ENCODE measurements around the gene TRPC4AP. TPM values are rescaled to one million over a fixed set of nuclear protein-coding genes. Genes with fewer than 3 reads are reported as not detected.

Gene TRPC4AP
- total and polyA plus RNA-seq, 4 donors = 35.8 to 82.2 (median 67.6) TPM

DNA sequence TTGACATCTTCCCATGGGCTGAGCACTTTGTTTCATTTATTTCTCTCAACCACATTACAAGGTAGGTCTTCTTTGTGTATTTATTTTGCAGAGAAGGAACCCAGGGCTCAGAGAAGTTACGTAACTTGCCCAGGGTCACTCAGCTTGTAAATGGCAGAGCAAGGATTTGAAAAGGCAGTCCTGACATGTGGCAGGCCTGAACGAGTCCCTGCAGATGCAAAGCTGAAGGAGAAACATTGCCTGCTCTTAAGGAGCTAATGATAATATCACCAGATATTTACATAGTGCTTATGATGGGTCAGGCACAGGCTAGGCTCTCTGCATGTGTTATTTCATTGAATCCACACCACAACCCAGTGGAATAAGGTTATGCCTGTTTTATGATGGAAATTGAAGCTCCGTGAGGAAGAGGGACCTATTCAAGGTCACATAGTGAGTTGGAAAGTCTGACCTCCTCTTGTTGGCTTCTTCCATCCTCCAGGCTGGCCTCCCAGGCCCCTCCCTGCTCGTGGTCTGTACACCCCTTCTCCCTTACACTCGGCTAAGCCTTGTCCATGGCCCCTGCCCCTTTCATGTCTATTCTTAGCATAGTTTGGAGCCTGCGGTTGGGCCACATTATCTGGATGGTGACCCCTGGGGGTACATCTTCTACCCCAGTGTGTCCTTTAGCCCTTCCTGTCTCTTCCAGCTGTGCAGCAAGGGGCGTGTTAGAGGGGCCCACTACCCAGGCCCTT is 124.4 kb downstream of the TRPC4AP start:
- Histone ChIP-seq H3K36me3 (ENCODE audit: control insufficient read depth, insufficient read depth, low read length) (no peaks in the 10 kb centered on the region), H3K27me3 (ENCODE audit: control insufficient read depth, insufficient read depth, low read length) (no peaks in the 10 kb centered on the region), H3K4me1 (ENCODE audit: control insufficient read depth, insufficient read depth, low read length) (peaks cover 15% of the 10 kb centered on the region), H3K9me3 (ENCODE audit: control insufficient read depth, insufficient read depth, low read length) (no peaks in the 10 kb centered on the region), H3K27ac (ENCODE audit: low read depth, low read length) (no peak overlapping the region), H3K4me3 (ENCODE audit: low read depth, low read length) (no peak overlapping the region)
- no peak for DNase-seq (ENCODE audit: low read depth in 4 of 6, low spot score in 6 of 6)
- WGBS (ENCODE audit: insufficient coverage) = 67% methylated on average over 4 of the region's 7 CpGs

DNA sequence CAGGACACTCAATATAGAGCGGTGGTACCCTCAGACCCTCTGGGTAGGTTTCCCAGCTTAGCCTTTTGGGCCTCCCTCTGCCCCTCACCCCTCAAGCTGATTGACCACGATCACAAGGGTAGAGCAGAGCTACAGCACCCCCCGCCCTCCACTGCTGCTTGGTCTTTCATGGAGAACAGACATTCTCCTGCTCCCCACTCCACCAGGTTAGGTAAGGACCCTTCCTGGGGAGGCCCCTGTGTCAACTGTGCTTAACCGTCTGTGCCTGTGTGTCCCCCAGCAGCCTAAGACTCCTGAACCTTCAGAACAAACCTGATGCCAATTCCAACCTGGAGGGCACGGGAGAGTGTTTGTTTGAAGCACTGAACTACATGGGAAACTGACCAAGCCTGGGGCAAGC is 125.2 kb downstream of the TRPC4AP start:
- WGBS (ENCODE audit: insufficient coverage) = 85% methylated on average over 4 of the region's 5 CpGs
- H3K4me3 ChIP-seq (ENCODE audit: low read depth, low read length) = no peak overlapping the region
- no peaks in the 10 kb centered on the region for H3K27me3 ChIP-seq (ENCODE audit: control insufficient read depth, insufficient read depth, low read length)
- H3K9me3 ChIP-seq (ENCODE audit: control insufficient read depth, insufficient read depth, low read length) = no peaks in the 10 kb centered on the region
- H3K36me3 ChIP-seq (ENCODE audit: control insufficient read depth, insufficient read depth, low read length) = no peaks in the 10 kb centered on the region
- no peak overlapping the region for H3K27ac ChIP-seq (ENCODE audit: low read depth, low read length)
- peaks cover 15% of the 10 kb centered on the region for H3K4me1 ChIP-seq (ENCODE audit: control insufficient read depth, insufficient read depth, low read length)
- no peak for DNase-seq (ENCODE audit: low read depth in 4 of 6, low spot score in 6 of 6)

DNA sequence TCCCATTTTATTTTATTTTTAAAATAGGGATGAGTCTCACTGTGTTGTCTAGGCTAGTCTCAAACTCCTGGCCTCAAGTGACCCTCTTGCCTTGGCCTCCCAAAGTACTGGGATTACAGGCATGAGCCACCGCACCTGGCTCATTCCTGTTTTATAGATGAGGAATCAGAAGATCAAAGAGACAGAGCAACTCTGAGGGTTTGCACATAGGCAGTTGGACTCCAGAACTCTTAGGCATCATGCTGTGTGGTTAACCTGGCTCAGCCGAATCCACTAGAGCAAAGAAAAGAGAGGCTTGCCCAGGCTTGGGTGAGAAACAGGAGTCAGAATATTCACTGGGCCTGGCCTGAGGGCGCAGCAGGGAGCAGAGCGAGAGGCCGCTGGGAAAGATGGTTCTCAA is 127.6 kb downstream of the TRPC4AP start:
- H3K27me3 ChIP-seq (ENCODE audit: control insufficient read depth, insufficient read depth, low read length) = no peaks in the 10 kb centered on the region
- no peak overlapping the region for H3K4me3 ChIP-seq (ENCODE audit: low read depth, low read length)
- WGBS (ENCODE audit: insufficient coverage) = 97% methylated on average over 5 of the region's 5 CpGs
- H3K4me1 ChIP-seq (ENCODE audit: control insufficient read depth, insufficient read depth, low read length) = peaks cover 4% of the 10 kb centered on the region
- H3K27ac ChIP-seq (ENCODE audit: low read depth, low read length) = no peak overlapping the region
- no peak for DNase-seq (ENCODE audit: low read depth in 4 of 6, low spot score in 6 of 6)
- H3K9me3 ChIP-seq (ENCODE audit: control insufficient read depth, insufficient read depth, low read length) = no peaks in the 10 kb centered on the region
- no peaks in the 10 kb centered on the region for H3K36me3 ChIP-seq (ENCODE audit: control insufficient read depth, insufficient read depth, low read length)

DNA sequence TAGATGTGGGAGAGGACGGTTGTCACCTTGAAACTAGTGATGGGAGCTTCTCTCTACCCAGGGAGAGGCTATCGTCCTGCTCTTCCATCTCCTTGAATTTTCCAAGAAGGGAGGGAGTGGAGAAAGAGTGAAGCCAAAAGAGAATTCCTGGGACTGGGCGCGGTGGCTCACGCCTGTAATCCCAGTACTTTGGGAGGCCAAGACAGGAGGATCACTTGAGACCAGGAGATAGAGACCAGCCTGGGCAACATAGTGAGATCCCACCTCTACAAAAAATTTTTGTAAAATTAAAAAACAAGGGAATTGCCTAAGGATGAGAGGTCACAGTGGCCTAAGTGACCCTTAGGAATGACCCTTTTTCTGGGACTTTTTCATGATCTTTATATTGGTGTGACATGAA is 128.1 kb downstream of the TRPC4AP start:
- H3K9me3 ChIP-seq (ENCODE audit: control insufficient read depth, insufficient read depth, low read length) = no peaks in the 10 kb centered on the region
- no peak overlapping the region for H3K27ac ChIP-seq (ENCODE audit: low read depth, low read length)
- no peak overlapping the region for H3K4me3 ChIP-seq (ENCODE audit: low read depth, low read length)
- 90% methylated on average over 5 of the region's 5 CpGs for WGBS (ENCODE audit: insufficient coverage)
- no peaks in the 10 kb centered on the region for H3K36me3 ChIP-seq (ENCODE audit: control insufficient read depth, insufficient read depth, low read length)
- no peak for DNase-seq (ENCODE audit: low read depth in 4 of 6, low spot score in 6 of 6)
- no peaks in the 10 kb centered on the region for H3K27me3 ChIP-seq (ENCODE audit: control insufficient read depth, insufficient read depth, low read length)
- H3K4me1 ChIP-seq (ENCODE audit: control insufficient read depth, insufficient read depth, low read length) = peaks cover 4% of the 10 kb centered on the region

DNA sequence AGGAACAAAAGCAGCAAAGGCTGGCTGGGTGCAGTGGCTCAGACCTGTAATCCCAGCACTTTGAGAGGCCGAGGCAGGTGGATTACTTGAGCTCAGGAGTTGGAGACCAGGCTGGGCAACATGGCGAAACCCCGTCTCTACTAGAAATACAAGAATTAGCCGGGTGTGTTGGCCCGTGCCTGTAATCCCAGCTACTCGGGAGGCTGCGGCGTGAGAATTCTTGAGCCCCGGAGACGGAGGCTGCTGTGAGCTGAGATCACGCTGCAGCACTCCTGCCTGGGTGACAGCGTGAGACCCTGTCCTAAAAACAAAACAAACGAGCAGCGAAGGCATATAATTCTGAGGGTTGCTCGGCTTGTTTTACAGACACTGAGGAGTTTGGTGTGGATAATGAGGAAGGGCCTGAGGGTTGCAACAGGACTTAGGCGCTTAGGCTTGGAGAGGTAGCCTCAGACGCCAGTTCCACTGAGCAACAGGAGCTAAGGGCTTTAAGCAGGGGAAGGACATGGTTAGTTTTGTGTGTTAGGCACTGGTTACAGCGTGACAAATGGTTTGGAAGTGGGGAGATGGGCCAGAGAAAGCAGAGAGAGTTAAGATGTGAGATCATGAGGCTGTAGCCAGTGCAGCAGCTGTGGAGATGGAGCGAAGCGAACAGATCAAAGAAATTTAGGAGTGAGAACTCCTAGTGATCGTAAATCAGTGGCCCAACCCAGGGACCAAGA is 135.7 kb downstream of the TRPC4AP start:
- H3K36me3 ChIP-seq (ENCODE audit: control insufficient read depth, insufficient read depth, low read length) = no peaks in the 10 kb centered on the region
- H3K4me3 ChIP-seq (ENCODE audit: low read depth, low read length) = no peak overlapping the region
- no peaks in the 10 kb centered on the region for H3K27me3 ChIP-seq (ENCODE audit: control insufficient read depth, insufficient read depth, low read length)
- 51% methylated on average over 19 of the region's 21 CpGs for WGBS (ENCODE audit: insufficient coverage)
- H3K27ac ChIP-seq (ENCODE audit: low read depth, low read length) = peak overlapping the region; percentile 95
- no peaks in the 10 kb centered on the region for H3K9me3 ChIP-seq (ENCODE audit: control insufficient read depth, insufficient read depth, low read length)
- no peak for DNase-seq (ENCODE audit: low read depth in 4 of 6, low spot score in 6 of 6)
- H3K4me1 ChIP-seq (ENCODE audit: control insufficient read depth, insufficient read depth, low read length) = peaks cover 19% of the 10 kb centered on the region

DNA sequence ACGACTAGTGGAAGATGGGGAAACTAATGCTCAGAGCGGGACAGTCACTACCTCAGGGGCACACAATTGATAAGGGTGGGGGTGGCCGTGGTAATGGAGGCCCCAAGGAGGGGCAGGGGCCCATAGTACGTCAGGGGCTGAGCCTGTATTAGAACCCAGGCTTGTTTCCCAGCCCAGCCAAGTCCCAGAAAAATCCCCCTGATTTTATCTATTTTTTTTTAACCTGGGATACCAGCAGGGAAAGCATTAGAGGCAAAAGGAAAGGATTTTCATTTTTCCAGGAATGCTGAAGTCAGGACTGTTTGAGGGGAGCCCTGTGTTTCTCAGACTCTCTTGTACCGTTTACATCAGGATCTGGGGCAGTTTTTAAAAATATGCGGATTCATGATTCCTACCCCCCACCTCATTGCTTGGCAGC is 136.6 kb downstream of the TRPC4AP start:
- Histone ChIP-seq H3K4me3 (ENCODE audit: low read depth, low read length) (peak overlapping the region; percentile 95), H3K4me1 (ENCODE audit: control insufficient read depth, insufficient read depth, low read length) (peaks cover 19% of the 10 kb centered on the region), H3K36me3 (ENCODE audit: control insufficient read depth, insufficient read depth, low read length) (peaks cover 3% of the 10 kb centered on the region), H3K27ac (ENCODE audit: low read depth, low read length) (peak overlapping the region; percentile 95), H3K27me3 (ENCODE audit: control insufficient read depth, insufficient read depth, low read length) (no peaks in the 10 kb centered on the region), H3K9me3 (ENCODE audit: control insufficient read depth, insufficient read depth, low read length) (no peaks in the 10 kb centered on the region)
- 0% methylated on average over 3 of the region's 6 CpGs for WGBS (ENCODE audit: insufficient coverage)
- DNase-seq (ENCODE audit: low read depth in 4 of 6, low spot score in 6 of 6) = no peak

DNA sequence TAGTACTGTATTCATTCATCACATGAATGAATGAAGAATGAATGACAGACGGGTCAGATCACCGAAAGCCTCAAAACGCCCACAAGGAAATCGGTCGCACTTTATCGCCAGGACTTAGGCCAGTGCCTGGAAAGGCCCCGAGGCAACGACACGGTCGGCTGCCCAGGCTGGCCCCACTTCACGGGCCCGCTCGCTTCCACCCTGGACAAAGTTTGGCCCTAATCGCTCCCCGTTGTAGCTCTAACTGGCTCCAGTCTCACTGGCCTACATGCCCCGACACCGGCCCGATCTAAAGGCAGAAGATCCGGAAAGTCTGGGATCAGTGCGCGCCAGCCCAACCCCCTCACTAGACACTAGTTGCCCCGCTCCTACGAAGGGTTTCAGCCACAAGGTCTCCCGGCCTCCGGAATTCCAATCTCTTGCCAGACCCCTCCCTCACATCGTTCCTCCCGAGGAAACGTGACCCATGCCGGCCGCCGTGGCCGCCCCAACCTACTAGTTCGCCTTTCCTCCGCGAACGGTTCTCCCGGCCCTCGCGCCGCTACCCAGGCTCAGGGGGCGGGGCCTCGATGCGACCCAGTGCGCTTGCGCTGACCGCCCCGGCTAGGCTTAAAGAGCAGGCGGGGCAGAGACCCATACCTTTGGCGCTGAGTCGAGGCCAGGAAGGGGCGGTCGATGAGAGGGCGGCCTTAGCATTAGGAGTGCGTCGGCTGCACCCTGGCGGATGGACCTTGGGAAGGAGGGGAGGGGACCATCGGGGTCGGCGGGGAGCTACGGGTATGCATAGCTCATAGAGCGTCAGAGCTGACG is 137.2 kb downstream of the TRPC4AP start, which contains the start of the genes GSS and MYH7B:
Gene GSS, minus strand, starts transcription at position 576 of the 810 bp plus-strand sequence. CDS start 3,954 bp downstream, outside the sequence.
Gene MYH7B, plus strand, starts transcription at position 638 of the 810 bp plus-strand sequence. CDS start 22,138 bp downstream, outside the sequence.
- no peaks in the 10 kb centered on the region for H3K9me3 ChIP-seq (ENCODE audit: control insufficient read depth, insufficient read depth, low read length)
- whole genome bisulfite sequencing (ENCODE audit: insufficient coverage) = under 1% methylated on average over 62 of the region's 62 CpGs
- peaks cover 19% of the 10 kb centered on the region for H3K4me1 ChIP-seq (ENCODE audit: control insufficient read depth, insufficient read depth, low read length)
- DNase-seq (ENCODE audit: low read depth in 4 of 6, low spot score in 6 of 6) = peak; percentile 90 to 98 (median 92)
- H3K27ac ChIP-seq (ENCODE audit: low read depth, low read length) = peak within 1 kb of the TSS; percentile 95
- H3K4me3 ChIP-seq (ENCODE audit: low read depth, low read length) = peak within 1 kb of the TSS; percentile 95
- H3K36me3 ChIP-seq (ENCODE audit: control insufficient read depth, insufficient read depth, low read length) = peaks cover 5% of the 10 kb centered on the region
- H3K27me3 ChIP-seq (ENCODE audit: control insufficient read depth, insufficient read depth, low read length) = no peaks in the 10 kb centered on the region

DNA sequence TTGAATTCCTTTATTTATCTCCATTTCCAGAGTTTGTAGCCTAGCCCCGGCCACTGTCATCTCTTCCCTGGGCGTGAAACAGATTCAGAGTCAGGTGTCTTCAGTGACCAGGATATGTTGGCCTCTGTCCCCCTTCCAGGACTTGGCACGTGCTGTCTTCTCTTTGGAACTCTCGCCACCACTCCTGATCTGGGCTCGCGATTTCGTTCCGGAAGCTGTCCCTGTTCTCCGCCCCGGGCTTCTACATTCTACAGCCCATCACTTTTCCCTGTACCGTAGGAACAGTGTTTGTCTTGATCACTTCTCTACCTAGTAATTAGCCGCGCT is 137.7 kb downstream of the TRPC4AP start:
- Histone ChIP-seq H3K9me3 (ENCODE audit: control insufficient read depth, insufficient read depth, low read length) (no peaks in the 10 kb centered on the region), H3K4me1 (ENCODE audit: control insufficient read depth, insufficient read depth, low read length) (peaks cover 19% of the 10 kb centered on the region), H3K36me3 (ENCODE audit: control insufficient read depth, insufficient read depth, low read length) (peaks cover 7% of the 10 kb centered on the region), H3K27me3 (ENCODE audit: control insufficient read depth, insufficient read depth, low read length) (no peaks in the 10 kb centered on the region), H3K4me3 (ENCODE audit: low read depth, low read length) (peak overlapping the region; percentile 95), H3K27ac (ENCODE audit: low read depth, low read length) (peak overlapping the region; percentile 95)
- 8% methylated on average over 12 of the region's 13 CpGs for WGBS (ENCODE audit: insufficient coverage)
- DNase-seq (ENCODE audit: low read depth in 4 of 6, low spot score in 6 of 6) = peak in 2 of 6 donors; percentile 12 to 62

DNA sequence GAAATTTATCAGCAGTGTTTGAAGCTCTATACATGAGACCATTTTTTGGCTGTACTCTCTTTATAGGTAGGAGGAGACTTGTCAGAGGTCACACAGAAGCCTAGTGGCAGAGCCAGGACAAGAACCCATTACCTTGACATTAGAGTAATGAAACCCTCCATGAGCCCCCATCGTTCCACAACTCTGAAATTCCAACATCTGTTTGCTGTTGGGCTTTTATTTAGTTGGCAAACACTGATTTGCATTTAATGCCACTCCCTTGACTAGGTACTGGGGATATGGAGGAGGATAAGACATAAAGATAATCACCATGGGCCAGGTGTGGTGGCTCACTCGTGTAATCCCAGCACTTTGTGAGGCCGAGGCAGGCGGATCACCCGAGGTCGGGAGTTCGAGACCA is 138.6 kb downstream of the TRPC4AP start:
- H3K9me3 ChIP-seq (ENCODE audit: control insufficient read depth, insufficient read depth, low read length) = no peaks in the 10 kb centered on the region
- H3K27ac ChIP-seq (ENCODE audit: low read depth, low read length) = no peak overlapping the region
- H3K36me3 ChIP-seq (ENCODE audit: control insufficient read depth, insufficient read depth, low read length) = peaks cover 14% of the 10 kb centered on the region
- no peak overlapping the region for H3K4me3 ChIP-seq (ENCODE audit: low read depth, low read length)
- no peak for DNase-seq (ENCODE audit: low read depth in 4 of 6, low spot score in 6 of 6)
- H3K4me1 ChIP-seq (ENCODE audit: control insufficient read depth, insufficient read depth, low read length) = peaks cover 19% of the 10 kb centered on the region
- no peaks in the 10 kb centered on the region for H3K27me3 ChIP-seq (ENCODE audit: control insufficient read depth, insufficient read depth, low read length)
- no CpG with 5 or more reads among the region's 7 CpGs for WGBS (ENCODE audit: insufficient coverage)

Data from spinal cord (tissue), 10 donors.